HG03342 (cell line): ENCODE data around the gene FAM136A.
"Not testable (repeated sequence)": the region's sequence is repeated elsewhere in the genome, so short reads cannot be mapped to it uniquely, and the experiment has no call there.

Experiments
- ATAC-seq: cut with Tn5 transposase; IDR thresholded peaks from one replicate; pipeline ENCODE4 v1.9.1; 2021; ENCODE audit warnings: mild to moderate bottlenecking, moderate library complexity; ENCODE audit not compliant: unreplicated experiment

The FAM136A gene

DNA sequence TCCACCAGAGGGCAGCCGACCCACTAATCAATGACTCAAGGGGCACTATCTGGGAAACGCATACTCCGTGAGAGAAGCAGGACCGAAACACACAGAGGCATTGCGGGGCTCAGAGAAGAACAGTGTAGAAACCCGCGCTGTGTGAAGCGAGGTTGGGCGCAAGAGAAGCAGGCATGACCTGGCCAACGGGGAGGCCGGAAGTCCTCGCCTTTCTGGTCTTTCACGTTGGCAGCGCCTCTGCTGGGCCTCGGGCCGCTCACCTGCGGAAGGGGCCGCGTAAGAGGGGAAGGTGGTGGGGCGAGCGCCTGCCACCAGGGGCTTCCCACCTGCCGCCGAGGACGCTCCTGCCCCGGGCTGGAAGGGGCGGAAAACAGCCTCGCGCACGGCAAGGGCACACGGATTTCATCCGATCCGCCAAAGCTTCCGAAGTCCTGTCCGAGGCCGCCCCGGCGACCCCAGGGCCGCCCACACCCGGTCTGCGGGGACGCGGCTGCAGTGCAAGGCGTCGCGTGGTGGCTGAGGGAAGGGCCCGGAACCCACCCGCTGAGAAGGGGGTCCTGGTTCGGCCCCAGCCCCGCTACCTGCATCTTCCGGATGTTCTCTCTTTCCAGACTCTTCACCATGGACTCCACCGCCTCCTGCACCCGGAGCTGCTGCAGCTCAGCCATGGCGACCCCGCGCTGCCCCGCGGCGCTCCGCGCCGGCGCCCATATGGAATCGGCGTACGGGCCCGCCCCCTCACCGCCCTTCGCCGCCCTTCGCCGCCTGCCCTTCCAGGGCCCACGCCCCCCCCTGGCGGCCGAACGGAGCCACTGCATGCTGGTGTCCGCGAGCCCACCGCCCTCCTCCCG, at the start of gene FAM136A:
Gene FAM136A, minus strand, starts transcription at position 724 of the 851 bp plus-strand sequence. Its CDS starts 56 bp downstream, at position 668.
- peak; percentile 77 for ATAC-seq

GRCh38 chr2:70349921-70350685, 48.2 kb upstream of the FAM136A start:
- no peak for ATAC-seq

DNA sequence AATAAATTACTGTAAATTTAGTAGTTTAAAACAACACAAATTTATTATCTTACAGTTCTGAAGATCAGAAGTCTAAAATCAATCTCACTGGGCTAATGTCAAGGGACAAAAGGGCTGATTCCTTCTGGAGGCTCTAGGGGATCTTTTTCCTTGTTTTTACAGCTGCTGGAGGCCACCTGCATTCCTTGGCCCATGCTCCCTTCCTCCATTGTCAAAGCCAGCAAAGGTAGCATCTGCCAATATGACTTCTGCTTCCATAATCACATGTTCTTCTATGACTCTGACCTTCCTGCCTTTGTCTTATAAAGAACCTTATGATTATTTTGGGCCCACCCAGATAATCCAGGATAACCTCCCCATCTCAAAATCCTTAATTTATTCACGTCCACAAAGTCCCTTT, 46.0 kb upstream of the FAM136A start:
- no peak for ATAC-seq

GRCh38 chr2:70344195-70344594, 42.3 kb upstream of the FAM136A start:
- ATAC-seq: no peak

DNA sequence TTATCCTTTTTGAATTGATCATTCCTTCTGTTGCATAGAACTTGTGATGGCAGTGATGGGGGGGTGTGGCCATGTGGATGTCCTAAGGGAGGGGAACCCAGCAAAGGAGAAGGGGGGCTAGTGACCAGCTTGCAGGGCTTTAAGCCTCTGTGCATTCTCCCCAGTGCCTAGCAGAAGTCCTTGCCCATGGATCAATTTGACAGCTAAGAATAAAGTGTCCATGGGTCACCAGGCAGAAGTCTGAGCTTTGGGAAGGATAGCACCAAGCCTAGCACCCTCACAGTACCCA, 39.6 kb upstream of the FAM136A start:
- no peak for ATAC-seq

GRCh38 chr2:70340761-70341476, 39.1 kb upstream of the FAM136A start:
- no peak for ATAC-seq

GRCh38 chr2:70340075-70340474, 38.2 kb upstream of the FAM136A start:
- ATAC-seq: no peak

DNA sequence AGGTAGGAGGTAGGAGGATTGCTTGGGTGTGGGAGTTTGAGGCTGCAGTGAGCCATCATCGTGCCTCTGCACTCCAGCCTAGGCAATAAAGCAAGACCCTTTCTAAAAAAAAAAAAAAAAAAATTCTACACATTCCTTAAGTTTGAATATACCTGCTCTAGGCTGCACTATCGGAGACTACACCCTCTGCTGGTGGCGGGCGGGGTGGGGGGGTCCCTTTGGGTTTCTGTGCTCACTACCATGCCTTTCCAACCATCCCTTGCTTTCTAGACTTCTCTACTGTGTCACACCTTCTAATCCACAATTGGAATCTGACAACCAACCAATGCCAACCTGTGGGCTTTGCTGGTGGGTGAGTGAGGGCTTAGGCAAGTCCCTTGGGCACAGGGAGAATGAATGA, 34.7 kb upstream of the FAM136A start:
- ATAC-seq: no peak

- no peak for ATAC-seq
Observed at GRCh38 chr2:70331012-70331411, 29.1 kb upstream of the FAM136A start.

DNA sequence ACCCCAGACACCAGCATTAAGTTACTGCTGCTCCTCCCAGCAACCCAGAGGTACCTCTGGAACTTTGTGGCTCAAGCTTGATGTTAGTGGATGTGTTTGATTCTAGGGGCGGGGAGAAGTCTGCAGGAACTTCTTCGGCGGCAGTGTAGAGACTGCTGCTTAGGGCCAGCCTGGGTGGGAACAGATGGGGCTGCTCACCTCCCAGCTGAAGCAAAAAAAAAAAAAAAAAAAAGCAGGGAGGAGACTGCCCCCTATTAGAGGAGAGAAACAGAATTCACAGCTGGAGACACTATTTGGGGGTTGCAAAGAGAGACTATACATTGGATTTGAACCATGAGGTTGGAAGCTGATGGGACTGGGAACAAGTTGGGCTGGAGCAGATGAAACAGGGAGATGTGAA, 28.6 kb upstream of the FAM136A start:
- no peak for ATAC-seq

GRCh38 chr2:70328921-70329561, 27.2 kb upstream of the FAM136A start:
- ATAC-seq: no peak

DNA sequence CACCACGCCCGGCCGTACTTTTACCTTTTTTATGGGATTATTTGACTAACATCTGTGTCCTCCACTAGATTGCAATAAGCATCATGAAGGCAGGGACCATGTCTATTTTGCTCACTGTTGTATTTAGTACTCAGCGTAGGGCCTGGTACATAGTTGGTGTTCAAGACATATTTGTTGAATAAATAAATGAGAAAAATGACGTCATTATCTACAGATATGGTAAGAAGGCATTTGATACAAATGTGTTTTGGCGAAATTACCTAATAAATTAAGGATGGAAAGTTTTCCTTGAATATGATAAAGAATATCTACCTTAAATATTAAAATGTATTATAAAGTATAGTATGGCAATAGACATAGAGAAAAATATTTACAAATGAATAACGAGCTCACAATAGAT, 24.0 kb upstream of the FAM136A start:
- no peak for ATAC-seq

DNA sequence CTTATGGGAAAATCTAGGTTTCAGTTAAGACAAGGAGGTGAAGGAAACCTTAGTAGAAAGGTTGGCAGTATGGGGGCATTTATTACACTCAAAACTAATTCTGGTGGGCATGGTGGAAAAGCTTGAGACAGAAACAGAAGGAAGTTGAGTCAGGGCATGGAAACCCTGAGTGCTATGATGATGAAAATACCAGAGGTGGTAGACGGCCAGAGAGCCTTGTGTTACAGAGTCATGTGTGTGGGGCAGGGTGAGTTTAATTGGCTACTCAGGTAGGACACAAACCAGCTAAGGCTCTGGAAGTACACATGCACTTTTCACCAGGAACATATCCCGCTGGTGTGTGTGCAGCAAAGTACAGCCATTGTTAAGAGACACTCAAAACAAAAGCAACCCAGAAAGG, 20.7 kb upstream of the FAM136A start:
- ATAC-seq: no peak

GRCh38 chr2:70321370-70321769, 19.5 kb upstream of the FAM136A start:
- ATAC-seq: no peak

- no peak for ATAC-seq
Observed at GRCh38 chr2:70314640-70315039, 12.8 kb upstream of the FAM136A start.

DNA sequence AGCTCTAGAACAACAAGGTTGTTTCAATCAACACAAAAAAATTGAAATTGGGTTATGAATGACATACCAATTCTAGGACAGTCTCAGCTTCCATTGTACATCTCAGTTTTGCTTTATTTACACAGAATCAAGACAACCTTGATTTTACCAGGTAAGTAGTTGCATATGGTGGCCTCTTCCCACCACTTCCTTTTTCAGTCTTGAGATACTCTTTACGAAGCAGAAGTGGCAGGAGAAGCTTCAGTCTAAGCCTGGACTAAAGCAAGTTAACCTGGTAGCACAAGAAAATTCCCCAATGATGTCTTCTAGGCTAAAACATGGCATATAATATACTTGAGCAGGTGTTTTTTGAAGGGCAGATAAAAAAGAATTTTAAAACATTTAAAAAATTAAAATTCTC, 10.7 kb upstream of the FAM136A start:
- ATAC-seq: no peak

GRCh38 chr2:70310899-70311298, 9.0 kb upstream of the FAM136A start:
- ATAC-seq: no peak

DNA sequence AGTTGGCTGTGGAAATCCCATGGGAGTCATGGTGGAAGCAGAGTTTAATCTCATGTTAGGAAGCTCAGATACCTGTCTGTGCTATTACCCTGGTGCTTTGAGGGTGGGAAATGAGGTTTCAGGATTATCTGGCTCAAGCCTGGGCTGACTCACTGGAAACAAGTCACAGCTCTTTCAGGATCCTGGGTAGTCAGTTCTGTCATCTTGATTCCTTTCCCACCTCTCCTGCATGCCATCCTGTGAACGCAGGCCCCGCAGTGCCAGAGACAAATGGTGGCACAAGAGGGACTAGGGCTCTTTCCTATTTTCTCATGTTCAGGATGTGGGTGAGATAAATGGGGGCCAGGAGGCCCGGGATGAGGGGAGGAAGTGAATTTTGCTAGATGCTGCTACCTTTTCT, 3.7 kb upstream of the FAM136A start:
- ATAC-seq: no peak

GRCh38 chr2:70304498-70304897, 2.6 kb upstream of the FAM136A start:
- ATAC-seq: no peak

DNA sequence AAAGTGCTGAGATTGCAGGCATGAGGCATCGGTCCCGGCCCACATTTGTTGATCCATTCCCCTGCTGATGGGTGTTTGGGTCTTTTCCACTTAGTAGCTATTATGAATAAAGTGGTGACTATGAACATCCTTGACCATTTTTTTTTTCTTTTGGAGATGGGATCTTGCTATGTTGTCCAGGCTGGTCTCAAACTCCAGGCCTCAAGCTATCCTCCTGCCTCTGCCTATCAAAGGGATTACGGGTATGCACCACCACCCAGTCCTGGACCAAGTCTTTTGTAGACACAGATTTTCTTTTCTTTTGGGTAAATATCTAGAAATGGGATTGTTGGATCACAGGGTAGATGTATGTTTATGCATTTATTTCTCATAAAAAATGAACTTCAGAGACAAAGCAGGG, 1.3 kb upstream of the FAM136A start:
- ATAC-seq: no peak

DNA sequence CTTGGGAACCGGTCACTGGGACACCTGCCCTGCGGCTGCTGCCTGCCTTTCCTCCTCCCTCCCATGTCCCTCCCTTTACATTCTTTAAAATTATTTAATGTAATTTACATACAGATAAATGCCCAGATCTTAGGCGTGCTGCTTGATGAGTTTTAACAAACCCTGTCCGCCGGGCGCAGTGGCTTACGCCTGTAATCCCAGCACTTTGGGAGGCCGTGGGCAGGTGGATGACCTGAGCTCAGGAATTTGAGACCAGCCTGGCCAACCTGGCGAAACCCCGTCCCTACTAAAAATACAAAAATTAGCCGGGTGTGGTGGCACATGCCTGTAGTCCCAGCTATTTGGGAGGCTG, 304 bp upstream of the FAM136A start:
- ATAC-seq: not testable (repeated sequence)
